COR-L47 (cell line): ENCODE data around the gene POLG.
A peak's percentile ranks its signal among the peaks of the same experiment; 100 is the strongest.

Source experiments
- DNase-seq: peaks from one replicate; lab custom pipeline; 2025; lab: John Stamatoyannopoulos, UW

The POLG gene

DNA sequence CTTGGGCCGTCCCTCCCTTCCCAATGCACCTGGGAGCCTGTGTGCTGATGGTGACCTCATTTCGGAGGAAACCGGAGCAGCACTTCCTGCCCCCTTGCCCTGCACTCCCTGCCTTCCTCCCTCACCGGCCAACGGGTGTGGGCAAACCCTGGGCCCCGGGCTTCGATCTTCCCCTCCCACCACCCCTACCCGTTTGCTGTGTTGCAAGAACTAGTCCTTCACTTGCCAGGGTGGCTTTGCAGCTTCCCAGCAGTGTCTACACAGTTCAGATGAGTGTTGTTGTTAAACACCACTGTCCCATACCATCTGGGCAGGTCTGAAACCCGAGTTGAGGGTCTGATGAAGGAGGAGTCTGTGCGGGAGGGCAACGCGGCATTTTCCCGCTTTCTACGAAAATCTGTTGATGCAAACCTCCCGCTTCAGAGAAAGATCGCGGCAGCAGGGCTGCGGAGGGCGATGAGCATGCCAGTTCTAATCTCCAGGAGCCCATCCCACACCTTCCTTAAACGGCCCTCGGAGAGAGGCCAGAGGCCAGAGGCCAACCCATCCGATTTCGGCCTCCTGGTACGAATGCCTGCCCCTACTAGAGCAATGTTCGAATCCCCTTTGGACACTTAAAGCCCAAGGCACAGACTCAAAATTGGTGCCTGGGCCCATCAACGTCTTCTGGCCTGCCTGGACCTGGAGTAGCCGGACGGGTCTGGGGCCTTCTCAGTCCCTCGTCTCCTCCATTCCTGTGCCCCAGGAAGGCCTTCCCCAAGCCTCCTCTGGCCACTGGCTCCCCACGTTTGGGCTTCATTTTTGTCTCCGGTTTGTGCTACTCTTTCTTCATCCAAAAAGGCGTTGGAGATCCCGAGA is 35.7 kb upstream of the POLG start:
- no peak for DNase-seq

DNA sequence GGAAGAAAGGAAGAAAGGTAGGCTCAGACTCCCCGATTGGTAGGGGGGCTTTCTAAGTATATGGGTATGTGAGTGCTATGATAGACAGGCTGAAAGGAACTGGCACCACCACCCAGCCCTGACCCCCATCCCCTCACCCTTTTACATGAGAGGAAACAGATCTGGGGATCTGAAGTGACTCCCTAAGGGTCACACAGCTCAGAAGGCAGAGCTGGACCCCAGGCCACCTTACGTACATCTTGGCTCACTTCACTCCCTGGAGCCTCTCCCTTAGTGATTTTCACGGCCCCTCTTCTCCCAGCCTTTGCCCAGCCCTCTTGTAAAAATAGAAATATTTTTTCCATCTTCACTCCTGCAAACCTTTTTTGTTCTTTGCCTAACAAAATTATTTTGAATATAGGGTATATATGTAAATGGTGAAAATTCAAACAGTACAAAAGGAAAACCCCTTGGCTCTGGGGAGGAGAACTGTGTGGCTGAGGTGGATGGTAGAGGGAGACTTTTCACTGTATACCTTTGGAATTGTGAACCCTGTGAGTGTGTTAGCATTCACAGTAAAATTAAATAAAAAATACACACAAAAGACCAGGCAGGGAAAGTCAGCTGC is 34.8 kb upstream of the POLG start:
- DNase-seq, result no peak

DNA sequence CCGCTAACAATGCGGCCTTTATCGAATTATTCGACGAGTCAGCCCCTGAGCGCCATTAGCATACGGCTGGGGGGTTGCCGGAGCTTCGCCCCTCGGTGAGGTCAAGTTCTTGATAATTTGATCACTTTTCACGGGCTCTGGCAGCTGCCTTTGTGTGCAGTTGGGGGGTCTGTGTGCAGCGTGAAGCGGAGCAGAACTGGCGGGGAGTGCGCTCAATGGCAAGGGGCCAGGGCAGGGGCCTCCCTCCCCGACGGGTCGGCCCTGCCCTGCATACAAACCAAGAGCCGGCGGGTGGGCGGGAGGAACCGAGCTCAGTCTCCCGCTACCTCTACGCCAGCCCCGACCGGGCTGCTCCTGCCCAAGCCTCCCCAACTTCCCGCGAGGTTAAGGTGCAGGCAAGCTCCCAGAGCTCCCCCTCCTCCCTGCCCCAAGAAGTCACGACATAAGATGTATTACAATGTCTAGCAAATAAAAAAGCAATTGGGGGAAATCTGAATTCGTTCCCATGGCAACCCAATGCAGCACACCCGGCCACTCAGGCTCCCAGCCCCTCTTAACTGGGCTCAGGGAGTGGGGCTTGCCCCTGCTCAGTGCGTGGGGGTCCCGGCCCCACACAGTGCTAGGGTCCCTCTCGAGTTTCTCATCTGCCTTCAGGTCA is 34.1 kb upstream of the POLG start:
- DNase-seq, result peak; percentile 8

DNA sequence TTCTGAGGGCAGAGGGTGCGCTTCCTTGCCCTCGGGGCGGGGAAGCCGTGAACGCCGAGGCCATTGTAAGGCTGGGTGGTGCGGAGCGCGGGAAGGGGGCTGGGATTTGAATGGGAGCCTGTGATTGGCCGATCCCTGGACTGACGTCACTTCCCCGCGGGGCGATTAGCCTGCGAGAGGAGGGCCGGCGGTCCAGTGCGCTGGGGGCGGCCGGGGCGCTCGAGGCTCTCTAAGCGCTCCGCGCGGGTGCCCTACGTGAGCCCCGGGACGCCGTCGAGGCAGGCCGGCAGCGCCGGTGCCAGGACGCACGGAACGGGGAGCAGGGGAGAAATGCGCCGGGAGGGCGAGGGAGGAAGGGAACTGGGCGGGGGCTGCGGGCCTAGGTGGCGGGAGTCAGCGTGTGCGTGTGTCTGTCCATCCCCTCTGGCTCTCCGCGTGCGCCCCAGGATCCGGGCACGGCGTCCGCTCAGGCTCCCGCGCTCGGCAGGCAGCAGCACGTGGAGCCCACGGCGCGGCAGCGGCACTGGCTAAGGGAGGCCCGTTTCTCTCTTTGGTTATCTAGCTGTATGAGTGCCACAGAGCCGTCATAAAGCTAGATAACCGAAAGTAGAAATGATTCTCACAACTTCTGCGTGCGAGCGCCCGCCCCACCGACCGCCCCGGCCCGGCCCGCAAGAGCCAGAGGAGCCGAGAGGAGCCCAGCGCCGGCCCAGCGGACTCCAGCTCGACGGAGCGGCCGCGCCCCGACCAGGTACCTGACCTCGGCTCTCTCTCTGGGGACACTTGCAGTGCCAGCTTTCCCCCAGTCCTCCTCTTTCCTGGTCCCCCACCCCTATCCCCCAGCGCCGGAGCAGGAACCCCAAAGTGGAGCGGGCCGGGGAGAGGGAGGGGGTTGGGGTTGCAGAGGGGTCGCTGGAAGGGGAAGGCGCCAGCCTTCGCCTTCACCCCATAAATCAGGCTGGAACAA is 33.1 kb upstream of the POLG start:
- peak; percentile 82 for DNase-seq

DNA sequence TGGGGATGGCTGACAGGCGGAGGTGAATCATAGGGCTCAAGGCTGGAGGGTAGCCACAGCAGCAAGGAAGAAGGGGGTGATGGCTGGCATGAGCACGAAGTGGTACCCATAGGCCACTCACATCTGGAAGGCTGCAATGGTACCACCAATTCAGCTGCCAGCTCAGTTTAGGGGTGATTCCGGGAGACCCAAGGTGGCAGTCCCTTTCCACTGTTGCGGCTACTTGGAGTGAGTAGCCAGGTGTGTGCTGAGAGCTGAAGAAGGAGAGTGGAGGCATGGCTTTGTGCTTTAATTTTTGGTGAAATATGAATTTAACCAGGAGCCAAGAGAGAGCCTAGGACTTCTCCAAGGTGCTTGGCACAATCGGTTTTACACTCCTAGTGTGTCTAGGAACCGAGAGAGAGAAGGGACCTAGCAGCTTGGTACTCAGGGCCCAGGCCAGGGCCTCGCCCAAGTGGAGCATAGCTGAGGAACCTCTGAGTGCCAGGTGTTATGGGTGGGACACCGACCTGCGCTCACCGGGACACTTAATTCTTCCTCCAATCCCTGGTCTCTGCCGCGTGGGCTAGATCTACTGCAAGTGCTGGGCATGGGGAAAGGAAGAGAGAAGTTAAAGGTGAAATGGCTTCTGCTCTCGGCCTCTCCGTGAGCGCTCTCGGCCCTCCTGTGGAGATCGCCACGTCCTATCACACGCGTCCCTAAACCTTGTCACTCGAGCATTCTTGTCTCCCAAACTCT is 32.2 kb upstream of the POLG start:
- no peak for DNase-seq

DNA sequence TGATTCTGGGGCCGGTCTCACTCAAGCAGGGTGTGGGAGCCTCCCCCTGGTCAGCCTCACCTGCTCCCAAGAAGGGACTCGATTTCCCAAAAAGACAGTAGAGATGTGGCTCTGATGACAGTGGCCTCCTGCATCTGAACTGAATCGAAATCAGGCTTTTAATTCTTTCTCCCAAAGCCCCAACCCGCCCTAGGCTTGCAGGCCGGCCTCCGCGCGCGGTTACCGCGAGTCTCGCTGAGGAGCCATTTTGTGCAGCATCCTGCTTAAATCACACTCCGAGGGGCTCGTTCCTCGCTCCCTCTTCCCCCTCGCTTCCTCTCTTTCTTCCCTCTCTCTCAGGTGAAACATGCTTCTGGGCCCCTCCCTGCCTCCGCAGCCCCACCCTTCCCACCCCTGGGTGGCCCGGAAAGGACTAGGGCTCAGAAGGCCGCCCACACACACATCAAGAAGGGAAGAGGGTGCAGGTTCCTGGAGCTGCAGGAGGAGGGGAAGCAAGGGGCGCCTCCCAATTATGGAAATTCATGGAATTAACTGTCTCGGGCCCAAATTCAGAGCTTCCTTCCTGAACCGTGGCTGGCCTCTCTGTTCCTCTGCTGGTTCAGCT is 30.9 kb upstream of the POLG start:
- no peak for DNase-seq

DNA sequence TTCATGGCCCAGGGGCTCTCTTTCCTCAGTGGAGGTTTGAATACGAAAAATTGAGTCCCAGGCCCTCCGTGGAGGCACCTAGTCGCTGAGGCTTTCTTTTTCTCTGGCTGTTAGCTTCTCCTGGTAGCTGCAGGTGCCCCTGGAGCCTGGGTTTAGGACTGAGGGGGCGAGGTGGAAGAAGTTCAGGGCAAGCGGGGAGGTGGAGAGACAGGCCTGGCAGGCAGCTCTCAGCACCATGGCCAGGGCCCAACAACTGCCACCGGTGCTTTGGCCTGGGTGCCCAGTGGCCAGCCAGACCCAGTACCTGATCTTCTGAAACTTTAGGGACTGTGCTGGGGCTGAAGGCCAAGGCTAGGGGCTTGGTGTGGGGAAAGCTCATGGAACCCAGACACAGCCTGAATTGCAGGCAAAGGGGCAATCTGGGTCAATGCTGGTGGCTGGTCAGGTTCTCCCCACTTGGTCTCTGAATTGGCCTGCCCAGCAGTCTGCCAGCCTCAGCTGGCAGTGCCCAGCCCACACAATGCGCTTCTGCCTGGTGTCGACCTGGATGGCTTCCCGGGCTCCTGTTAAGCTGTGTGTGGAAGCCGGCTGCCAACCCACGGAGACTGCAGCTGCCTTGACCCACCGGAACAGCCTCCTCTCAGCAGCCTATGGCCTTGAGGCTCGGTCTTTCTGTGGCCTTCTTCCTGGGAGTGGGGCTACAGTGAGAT is 30.3 kb upstream of the POLG start:
- no peak for DNase-seq

DNA sequence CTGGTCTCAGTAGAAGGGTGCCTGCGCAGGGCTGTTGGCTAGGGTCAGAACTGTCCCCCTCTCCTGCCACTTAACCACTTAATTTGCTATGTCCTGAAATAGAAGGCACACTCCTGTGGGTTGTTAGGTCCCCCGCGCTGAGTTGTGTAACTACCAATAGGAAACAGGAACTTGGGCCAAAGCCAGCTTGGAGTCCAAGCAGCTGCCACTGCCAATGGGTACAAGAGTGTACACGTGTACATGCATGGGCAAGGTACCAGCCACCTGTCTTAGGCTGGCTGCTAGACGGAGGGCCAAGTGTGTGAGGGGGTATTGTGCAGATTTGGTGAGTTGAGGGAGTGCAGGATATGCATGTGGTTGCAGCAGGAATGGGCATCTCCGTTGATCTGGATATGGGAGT is 29.7 kb upstream of the POLG start:
- DNase-seq, result peak; percentile 62

DNA sequence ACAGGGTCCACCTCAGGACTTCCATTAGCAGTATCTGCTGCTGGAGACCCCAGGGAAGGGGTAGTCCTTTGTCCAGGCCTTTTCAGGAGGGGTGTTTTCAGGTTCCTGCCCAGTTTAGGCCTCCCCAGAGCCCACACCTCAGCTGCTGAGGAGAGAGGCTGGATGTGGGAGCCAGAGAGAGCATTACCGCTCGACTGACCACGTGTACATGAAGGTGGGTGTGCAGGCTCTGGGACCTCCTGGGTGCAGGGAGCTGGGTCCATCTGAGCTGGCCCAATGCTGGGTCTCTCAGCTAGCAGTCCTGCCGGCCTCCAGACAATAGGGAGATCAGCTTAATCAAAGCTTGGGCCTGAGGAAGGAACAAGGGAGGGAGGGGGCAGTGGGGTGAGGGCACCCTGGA is 29.1 kb upstream of the POLG start:
- no peak for DNase-seq

DNA sequence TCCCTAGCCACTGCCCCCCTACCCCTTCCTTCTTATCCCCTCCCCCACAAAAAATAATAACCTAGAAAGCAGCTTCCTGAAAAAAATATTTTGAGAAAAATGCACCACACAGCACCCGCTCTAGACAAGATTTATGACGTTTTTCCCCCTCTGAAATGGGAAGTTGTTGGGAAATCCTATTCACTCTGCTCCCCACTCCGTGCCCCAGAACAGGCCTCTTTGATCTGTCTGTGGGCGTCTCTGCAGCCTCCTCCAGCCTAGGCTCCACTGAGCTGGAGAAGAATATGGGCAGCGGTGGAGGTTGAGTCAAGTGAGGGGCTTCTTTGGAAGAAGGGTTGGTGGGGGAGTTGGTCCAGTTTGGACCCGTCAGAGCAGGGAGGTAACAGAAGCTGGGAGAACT is 28.5 kb upstream of the POLG start:
- DNase-seq, result no peak

DNA sequence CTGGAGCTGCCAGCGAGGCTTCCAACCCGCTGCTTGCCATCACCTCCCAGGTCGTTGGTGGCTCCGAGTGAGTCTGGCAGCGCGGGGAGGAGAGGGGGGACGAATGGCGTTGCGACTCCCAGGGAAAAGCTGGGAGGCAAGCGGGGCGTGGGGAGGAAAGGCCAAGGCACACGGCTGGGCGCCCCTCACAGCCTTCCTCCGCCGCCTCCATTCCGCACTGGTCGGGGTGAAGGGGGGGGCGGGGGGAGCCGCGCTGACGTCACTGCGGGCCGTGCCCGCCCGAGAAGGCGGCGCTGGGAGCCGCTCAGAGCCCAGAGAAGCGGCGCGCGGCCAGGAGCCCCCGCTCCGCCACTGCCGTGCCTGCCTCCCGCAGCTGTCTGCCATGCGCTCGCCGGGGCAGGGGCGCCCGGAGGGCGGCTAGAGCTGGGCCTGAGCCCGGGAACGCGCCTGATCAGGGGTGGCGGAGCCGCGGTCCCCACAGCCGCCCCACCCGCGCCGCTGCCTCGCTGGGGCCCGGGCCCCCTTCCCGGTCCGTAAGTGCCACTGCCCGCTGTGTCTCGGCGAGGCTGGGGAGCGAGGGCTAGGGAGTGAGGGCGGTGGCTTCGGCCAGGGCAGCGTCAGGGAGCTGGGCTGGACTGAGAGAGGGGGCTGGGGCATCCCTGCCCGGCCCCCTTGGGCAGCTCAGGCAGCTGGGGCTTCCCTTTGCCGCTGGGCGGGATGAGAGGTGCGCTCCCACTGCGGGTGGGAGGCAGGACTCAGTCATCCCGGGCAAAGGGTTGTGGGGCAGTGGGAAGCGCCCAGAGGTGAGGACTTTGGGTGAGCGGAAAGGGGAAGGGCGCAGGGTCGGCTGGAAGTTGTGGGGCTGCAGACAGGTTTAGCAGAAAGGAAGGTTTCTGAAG is 27.8 kb upstream of the POLG start:
- peak; percentile 71 for DNase-seq

DNA sequence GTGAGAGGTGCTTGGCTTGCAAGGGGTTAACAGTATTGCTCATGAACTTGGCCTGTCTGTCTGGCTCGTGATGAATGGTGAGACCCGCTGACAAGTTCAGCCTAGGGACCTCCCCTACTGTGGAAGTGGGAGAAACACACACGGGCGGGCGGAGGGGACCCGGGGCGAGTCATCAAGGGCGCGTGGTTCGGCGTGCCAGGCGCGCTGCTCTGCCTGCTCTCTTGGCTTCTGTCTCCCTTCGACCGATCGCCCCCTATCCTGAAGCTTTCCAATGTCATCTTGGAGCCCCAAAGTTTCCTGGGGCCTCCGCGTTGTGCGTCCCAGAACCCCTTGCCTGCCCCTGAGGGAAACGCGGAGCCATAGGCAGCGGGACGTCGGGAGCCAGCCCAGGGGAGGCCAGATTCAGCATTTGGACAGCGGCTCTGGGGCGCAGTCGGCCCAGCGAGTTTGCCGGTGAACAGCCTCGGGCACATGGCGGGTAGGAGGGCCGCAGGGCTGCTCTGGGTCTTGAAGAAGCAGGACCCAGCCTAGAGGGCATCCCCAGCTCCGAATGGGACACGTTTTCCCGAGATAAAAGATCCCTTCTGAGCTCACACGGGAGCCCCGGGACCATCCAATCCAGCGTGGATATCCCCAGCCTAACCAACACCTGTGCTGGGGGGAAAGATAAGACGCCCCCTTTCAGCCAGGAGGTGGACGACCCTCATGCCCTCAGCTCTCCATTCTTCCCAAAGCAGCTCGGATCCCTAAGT is 27.0 kb upstream of the POLG start:
- DNase-seq, result peak; percentile 22

DNA sequence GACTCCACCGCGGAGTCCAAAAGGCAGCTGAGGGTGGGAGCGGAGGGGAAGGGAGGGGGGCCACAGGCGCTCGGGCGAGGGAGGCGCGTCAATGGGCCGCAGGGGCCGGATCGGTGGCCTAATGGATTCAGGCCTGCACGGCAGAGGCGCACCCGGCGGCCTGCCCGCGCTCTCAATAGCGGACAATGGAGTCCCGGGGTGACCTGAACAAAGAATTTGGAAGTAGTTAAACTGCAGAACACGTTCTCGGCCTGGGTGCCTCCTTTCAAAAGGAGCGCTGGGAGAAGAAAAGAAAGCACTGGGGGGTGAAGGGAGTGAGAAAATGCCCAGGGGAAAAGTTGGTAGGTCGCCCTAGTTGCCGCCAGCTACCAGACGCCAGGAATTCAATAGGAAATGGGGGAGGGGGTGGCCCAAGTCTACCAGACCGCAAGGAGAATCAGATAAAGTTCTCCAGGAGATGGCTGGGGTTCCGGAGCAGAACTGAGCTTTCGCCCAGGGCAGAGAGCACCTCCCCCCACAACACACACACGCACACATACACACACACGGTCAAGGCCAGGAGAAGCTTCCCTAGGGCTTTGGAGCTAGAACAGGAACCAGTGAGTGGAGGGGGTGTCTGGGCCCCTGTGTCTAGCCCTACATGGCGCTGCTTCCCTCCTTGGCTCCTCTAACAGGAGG is 25.8 kb upstream of the POLG start:
- DNase-seq, result no peak

DNA sequence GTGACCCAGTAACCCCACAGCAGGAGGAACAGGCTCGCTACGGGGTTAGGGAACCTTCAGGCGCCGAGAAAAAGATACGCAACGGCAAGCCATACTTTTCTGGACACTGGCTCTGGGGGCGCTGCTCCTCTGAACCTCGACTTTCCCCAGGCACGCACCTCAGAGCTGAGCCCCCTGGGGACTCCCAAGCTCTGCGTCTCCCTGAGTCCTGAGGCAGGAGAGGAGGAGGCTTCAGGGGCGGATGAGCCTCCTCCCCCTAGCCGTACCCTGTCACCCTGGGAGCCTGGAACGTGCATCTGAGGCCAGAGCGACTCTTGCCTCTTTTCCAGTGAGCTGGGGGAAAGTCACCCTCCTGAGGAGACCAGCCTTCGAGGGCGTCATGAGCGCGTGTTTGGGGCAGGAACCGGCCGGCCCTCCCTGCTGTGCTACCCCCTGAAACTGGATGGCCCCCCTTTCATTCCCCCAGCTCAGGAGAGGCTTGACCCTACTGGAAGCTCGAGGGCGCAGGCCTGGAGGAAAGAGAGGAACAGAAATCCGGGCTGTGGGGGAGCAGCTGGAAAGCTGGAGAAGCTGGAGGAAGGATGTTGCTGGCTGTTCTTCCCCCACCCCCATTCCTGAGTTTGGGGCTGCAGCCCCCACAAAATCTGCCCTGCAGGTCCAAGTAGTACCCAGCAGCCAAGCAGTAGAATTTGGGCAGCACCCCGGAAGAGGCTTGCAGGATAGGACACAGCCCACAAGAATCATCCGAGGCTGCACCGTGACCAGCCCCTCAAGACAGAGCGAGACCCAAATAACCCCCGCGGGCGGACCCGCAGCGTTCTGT is 25.1 kb upstream of the POLG start:
- no peak for DNase-seq

DNA sequence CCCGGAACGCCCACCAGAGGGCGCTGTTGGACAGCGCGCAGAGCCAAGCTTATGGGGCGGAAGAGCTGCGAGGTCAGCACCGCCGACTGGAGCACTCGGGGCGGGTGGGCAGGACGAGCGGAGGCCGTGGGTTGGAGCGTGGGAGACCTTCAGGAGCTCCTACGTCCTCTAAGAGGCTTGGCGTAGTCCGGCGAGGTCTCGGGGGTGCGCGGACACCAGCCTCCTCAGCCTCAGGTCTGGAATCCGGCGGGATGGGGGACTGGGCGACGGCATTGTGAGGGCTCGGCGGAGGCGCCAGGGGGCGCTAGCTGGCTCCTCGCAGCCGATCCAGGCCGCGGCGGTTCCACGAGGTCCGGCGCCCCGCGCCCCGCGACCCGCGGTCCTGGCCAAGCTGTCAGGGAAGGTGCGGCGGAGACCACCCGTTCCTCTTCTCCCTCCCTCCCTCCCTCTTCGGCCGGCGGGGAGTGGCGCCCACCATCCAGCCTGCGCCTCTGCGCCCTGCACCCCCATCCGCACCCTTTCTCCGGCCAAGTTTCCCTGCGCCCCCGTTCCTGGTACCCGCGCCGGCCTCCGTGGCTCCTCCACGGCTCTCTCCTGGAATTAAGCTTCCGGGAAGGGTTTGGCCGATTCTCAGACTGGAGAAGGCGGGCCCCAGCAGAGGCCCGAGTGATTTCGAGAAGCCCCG is 24.3 kb upstream of the POLG start:
- DNase-seq, result peak; percentile 71

DNA sequence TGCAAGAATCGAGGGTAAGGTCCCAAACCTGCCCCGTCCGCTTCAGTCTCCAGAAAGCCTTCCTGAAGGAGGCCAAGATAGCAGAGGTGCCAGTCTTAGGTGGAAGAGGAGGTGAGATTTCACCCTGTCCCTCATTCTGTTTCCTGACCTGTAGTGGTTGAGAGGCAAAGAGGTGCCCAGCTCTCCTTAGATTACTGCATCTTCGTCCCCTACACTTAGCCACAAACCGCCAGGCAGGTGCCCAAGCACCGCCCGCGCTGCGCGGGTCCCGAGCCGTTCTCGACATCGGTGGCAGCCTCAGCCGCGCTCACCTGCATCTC is 23.8 kb upstream of the POLG start:
- DNase-seq, result no peak
